Adrenal gland (tissue), 5 donors: ENCODE measurements around the gene MATR3.

Source experiments
- CTCF ChIP-seq, 6 experiments: fragments of 450-650 bp in 4 of 6; fragments of 200-600 bp in 2 of 6; sonication (generic) in 1 of 6; IDR thresholded peaks; 1 replicate in 5 of 6; 2 replicates in 1 of 6; pipeline versions ENCODE4 v1.5.1 to v1.8.0; 2016 to 2021; ENCODE audit warnings: antibody characterized with exemption in 6 of 6, mild to moderate bottlenecking in 2 of 6, moderate library complexity in 1 of 6
- POLR2A ChIP-seq, 2 donors: fragments of 450-650 bp; IDR thresholded peaks; one replicate each; pipeline ENCODE4 v1.6.1; 2017; ENCODE audit warnings: antibody characterized with exemption in 2 of 2, mild to moderate bottlenecking in 2 of 2, moderate library complexity in 1 of 2
- donor health status: DM: no; HTN: no; CAD: no.

- no peak for TF ChIP-seq CTCF (IDR thresholded peaks at IDR 0.05)
- TF ChIP-seq POLR2A (IDR thresholded peaks at IDR 0.05), result no peak
Measured at GRCh38 chr5:139379626-139380449, 86.3 kb downstream of the MATR3 start.
